ENCODE results near the gene PPFIA1.

PPFIA1 gene

GRCh38 chr11:70240337-70240736, 30.2 kb upstream of the PPFIA1 start:
- no peak overlapping the region for H3K9ac ChIP-seq (ENCODE audit: low read length)
- H3K4me1 ChIP-seq (ENCODE audit: control insufficient read depth, low read depth, low read length), result no peaks in the 10 kb centered on the region
- no peak overlapping the region for H3K4me3 ChIP-seq (ENCODE audit: low read length)
- no peaks in the 10 kb centered on the region for H3K9me3 ChIP-seq (ENCODE audit: control insufficient read depth, low read depth, low read length)
- H3K27me3 ChIP-seq (ENCODE audit: control insufficient read depth, insufficient read depth, low read length), result no peaks in the 10 kb centered on the region
- no peak overlapping the region for H3K27ac ChIP-seq (ENCODE audit: low read length)
- no peaks in the 10 kb centered on the region for H3K36me3 ChIP-seq (ENCODE audit: control insufficient read depth, low read depth, low read length)

DNA sequence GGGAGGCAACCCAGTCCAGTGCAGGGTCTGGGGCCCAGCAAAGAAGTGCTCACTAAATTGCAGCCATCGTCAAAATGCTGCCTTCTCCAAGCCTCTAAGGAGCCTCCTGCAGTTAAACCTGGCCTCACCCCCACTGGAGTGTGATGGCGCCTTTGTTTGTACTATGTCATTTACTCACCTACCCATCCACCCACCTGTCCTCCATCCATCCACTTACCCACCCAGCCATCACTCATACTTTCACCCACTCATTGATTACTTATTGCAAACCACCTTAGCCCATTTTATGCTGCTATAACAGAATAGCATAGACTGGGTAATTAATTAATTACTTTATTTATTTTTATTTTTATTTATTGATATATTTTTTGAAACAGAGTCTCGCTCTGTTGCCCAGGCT, 28.8 kb upstream of the PPFIA1 start:
- Histone ChIP-seq H3K4me1 (ENCODE audit: control insufficient read depth, low read depth, low read length) (no peaks in the 10 kb centered on the region), H3K9ac (ENCODE audit: low read length) (no peak overlapping the region), H3K27me3 (ENCODE audit: control insufficient read depth, insufficient read depth, low read length) (no peaks in the 10 kb centered on the region), H3K9me3 (ENCODE audit: control insufficient read depth, low read depth, low read length) (no peaks in the 10 kb centered on the region), H3K36me3 (ENCODE audit: control insufficient read depth, low read depth, low read length) (no peaks in the 10 kb centered on the region), H3K27ac (ENCODE audit: low read length) (no peak overlapping the region), H3K4me3 (ENCODE audit: low read length) (no peak overlapping the region)

DNA sequence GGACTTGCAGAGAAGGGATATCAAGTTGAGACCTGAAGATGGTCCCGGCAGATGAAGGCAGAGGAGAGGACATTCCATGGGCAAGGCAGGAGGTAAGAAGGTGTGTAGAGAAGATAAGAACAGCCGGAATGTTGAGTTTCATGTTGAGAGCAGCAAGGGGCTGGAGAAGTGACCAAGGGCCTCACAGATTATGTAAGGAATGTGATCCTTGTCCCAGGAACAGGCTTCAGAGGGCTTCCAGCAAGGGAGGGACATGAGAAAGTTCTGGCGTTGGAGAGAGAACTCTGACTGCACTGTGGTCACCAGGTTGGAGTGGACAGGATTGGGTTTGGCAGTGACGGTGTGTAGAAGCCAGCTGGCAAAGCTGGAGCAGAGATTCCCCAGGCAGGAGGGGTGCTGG, 27.6 kb upstream of the PPFIA1 start:
- H3K4me3 ChIP-seq (ENCODE audit: low read length), result no peak overlapping the region
- no peak overlapping the region for H3K9ac ChIP-seq (ENCODE audit: low read length)
- peaks cover 3% of the 10 kb centered on the region for H3K4me1 ChIP-seq (ENCODE audit: control insufficient read depth, low read depth, low read length)
- no peak overlapping the region for H3K27ac ChIP-seq (ENCODE audit: low read length)
- H3K9me3 ChIP-seq (ENCODE audit: control insufficient read depth, low read depth, low read length), result no peaks in the 10 kb centered on the region
- H3K36me3 ChIP-seq (ENCODE audit: control insufficient read depth, low read depth, low read length), result no peaks in the 10 kb centered on the region
- no peaks in the 10 kb centered on the region for H3K27me3 ChIP-seq (ENCODE audit: control insufficient read depth, insufficient read depth, low read length)

DNA sequence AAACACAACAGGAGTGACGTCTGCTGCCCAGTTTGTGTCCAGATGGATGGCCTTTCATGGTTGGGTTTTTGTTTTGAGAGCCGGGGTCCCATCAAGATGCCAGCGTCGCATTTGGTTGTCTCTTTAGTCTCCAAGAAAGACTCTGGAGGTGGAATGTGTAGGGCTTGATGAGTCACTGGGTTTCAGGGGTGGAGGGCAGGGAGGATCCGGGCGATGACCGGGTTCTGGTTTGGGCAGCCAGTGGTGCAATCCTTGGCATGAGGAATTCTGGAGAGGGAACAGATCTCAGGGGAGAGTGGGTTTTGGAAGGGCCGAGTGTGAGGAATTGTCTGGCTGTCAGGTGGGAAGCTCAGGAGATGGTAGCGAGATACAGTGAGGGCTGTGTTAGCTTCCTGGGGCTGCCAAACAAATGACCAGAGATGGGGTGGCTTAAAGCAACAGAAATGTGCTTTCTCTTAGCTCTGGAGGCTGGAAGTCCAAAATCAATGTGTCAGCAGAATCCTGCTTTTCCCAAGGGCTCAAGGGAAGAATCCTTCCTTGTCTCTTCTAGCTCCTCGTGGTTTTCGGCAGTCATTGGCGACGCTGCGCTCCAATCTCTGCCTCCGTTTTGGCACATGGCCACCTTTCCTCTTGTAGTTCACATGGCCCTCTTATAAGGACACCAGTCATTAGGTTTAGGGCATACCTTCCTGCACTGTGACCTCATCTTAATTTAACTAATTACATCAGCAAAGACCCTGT, 26.4 kb upstream of the PPFIA1 start:
- no peak overlapping the region for H3K4me3 ChIP-seq (ENCODE audit: low read length)
- H3K27ac ChIP-seq (ENCODE audit: low read length), result no peak overlapping the region
- H3K9me3 ChIP-seq (ENCODE audit: control insufficient read depth, low read depth, low read length), result no peaks in the 10 kb centered on the region
- no peak overlapping the region for H3K9ac ChIP-seq (ENCODE audit: low read length)
- H3K36me3 ChIP-seq (ENCODE audit: control insufficient read depth, low read depth, low read length), result no peaks in the 10 kb centered on the region
- no peaks in the 10 kb centered on the region for H3K27me3 ChIP-seq (ENCODE audit: control insufficient read depth, insufficient read depth, low read length)
- peaks cover 3% of the 10 kb centered on the region for H3K4me1 ChIP-seq (ENCODE audit: control insufficient read depth, low read depth, low read length)

DNA sequence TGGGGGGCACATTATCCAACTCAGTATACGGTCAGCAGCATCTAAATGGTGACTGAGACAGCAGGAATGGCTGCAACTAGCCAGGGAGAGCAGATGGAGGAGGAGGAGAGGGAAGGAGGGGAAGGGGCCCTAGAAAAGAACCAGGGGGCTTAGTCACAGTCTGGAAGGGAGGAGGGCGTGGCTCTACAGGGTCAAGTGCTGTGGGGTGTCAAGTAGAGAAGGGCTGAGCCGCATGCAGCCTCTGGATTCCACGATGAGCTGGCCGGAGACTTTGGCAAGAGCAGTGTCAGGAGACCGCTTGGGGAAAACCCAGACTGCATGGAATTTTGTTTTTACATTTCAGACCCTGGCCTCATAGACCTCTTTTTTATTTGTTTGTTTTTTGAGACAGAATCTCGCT, 25.8 kb upstream of the PPFIA1 start:
- Histone ChIP-seq H3K4me3 (ENCODE audit: low read length) (no peak overlapping the region), H3K27ac (ENCODE audit: low read length) (no peak overlapping the region), H3K9me3 (ENCODE audit: control insufficient read depth, low read depth, low read length) (no peaks in the 10 kb centered on the region), H3K4me1 (ENCODE audit: control insufficient read depth, low read depth, low read length) (peaks cover 3% of the 10 kb centered on the region), H3K9ac (ENCODE audit: low read length) (no peak overlapping the region), H3K27me3 (ENCODE audit: control insufficient read depth, insufficient read depth, low read length) (no peaks in the 10 kb centered on the region), H3K36me3 (ENCODE audit: control insufficient read depth, low read depth, low read length) (no peaks in the 10 kb centered on the region)

GRCh38 chr11:70246196-70246595, 24.3 kb upstream of the PPFIA1 start:
- H3K4me1 ChIP-seq (ENCODE audit: control insufficient read depth, low read depth, low read length), result peaks cover 3% of the 10 kb centered on the region
- no peaks in the 10 kb centered on the region for H3K36me3 ChIP-seq (ENCODE audit: control insufficient read depth, low read depth, low read length)
- H3K27ac ChIP-seq (ENCODE audit: low read length), result no peak overlapping the region
- no peak overlapping the region for H3K9ac ChIP-seq (ENCODE audit: low read length)
- no peak overlapping the region for H3K4me3 ChIP-seq (ENCODE audit: low read length)
- H3K9me3 ChIP-seq (ENCODE audit: control insufficient read depth, low read depth, low read length), result no peaks in the 10 kb centered on the region
- H3K27me3 ChIP-seq (ENCODE audit: control insufficient read depth, insufficient read depth, low read length), result no peaks in the 10 kb centered on the region

DNA sequence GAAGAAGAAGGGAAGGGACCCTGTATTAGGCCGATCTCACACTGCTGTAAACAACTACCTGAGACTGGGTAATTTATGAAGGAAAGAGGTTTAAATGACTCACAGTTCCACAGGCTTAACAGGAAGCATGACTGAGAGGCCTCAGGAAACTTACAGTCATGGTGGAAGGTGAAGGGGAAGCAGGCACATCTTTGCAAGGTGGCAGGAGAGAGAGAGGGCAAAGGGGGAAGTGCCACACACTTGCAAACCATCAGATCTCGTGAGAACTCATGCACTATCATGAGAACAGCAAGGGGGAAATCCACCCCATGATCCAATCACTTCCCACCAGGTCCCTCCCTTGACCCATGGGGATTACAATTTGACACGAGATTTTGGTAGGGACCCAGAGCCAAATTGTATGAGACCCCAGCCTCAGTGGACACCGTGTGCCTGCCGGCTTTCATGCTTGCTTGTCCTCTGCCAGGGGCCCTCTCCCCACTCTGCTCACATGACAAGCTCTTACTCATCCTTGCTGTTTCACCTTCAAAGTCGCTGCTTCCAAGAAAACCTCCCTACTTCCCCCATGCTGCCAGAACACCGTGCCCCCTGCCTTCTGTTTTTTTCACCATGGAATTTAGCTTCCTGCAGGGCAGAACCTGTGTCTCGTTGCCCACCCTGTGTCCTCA, 23.3 kb upstream of the PPFIA1 start:
- no peak overlapping the region for H3K4me3 ChIP-seq (ENCODE audit: low read length)
- H3K27ac ChIP-seq (ENCODE audit: low read length), result no peak overlapping the region
- no peaks in the 10 kb centered on the region for H3K36me3 ChIP-seq (ENCODE audit: control insufficient read depth, low read depth, low read length)
- H3K9me3 ChIP-seq (ENCODE audit: control insufficient read depth, low read depth, low read length), result no peaks in the 10 kb centered on the region
- H3K9ac ChIP-seq (ENCODE audit: low read length), result no peak overlapping the region
- H3K27me3 ChIP-seq (ENCODE audit: control insufficient read depth, insufficient read depth, low read length), result no peaks in the 10 kb centered on the region
- H3K4me1 ChIP-seq (ENCODE audit: control insufficient read depth, low read depth, low read length), result peaks cover 3% of the 10 kb centered on the region

- Histone ChIP-seq H3K27ac (ENCODE audit: low read length) (no peak overlapping the region), H3K27me3 (ENCODE audit: control insufficient read depth, insufficient read depth, low read length) (no peaks in the 10 kb centered on the region), H3K36me3 (ENCODE audit: control insufficient read depth, low read depth, low read length) (no peaks in the 10 kb centered on the region), H3K9ac (ENCODE audit: low read length) (no peak overlapping the region), H3K4me3 (ENCODE audit: low read length) (no peak overlapping the region), H3K9me3 (ENCODE audit: control insufficient read depth, low read depth, low read length) (no peaks in the 10 kb centered on the region), H3K4me1 (ENCODE audit: control insufficient read depth, low read depth, low read length) (peaks cover 3% of the 10 kb centered on the region)
Observed at GRCh38 chr11:70247710-70248072, 22.8 kb upstream of the PPFIA1 start.

GRCh38 chr11:70250876-70251658, 19.4 kb upstream of the PPFIA1 start:
- Histone ChIP-seq H3K4me1 (ENCODE audit: control insufficient read depth, low read depth, low read length) (peaks cover 3% of the 10 kb centered on the region), H3K4me3 (ENCODE audit: low read length) (no peak overlapping the region), H3K36me3 (ENCODE audit: control insufficient read depth, low read depth, low read length) (no peaks in the 10 kb centered on the region), H3K27me3 (ENCODE audit: control insufficient read depth, insufficient read depth, low read length) (no peaks in the 10 kb centered on the region), H3K27ac (ENCODE audit: low read length) (no peak overlapping the region), H3K9me3 (ENCODE audit: control insufficient read depth, low read depth, low read length) (no peaks in the 10 kb centered on the region), H3K9ac (ENCODE audit: low read length) (no peak overlapping the region)

- Histone ChIP-seq H3K9me3 (ENCODE audit: control insufficient read depth, low read depth, low read length) (no peaks in the 10 kb centered on the region), H3K27me3 (ENCODE audit: control insufficient read depth, insufficient read depth, low read length) (no peaks in the 10 kb centered on the region), H3K27ac (ENCODE audit: low read length) (no peak overlapping the region), H3K36me3 (ENCODE audit: control insufficient read depth, low read depth, low read length) (no peaks in the 10 kb centered on the region), H3K9ac (ENCODE audit: low read length) (no peak overlapping the region), H3K4me3 (ENCODE audit: low read length) (no peak overlapping the region), H3K4me1 (ENCODE audit: control insufficient read depth, low read depth, low read length) (peaks cover 3% of the 10 kb centered on the region)
Observed at GRCh38 chr11:70251659-70252321, 18.7 kb upstream of the PPFIA1 start.

- no peak overlapping the region for H3K9ac ChIP-seq (ENCODE audit: low read length)
- H3K4me1 ChIP-seq (ENCODE audit: control insufficient read depth, low read depth, low read length), result no peaks in the 10 kb centered on the region
- no peak overlapping the region for H3K27ac ChIP-seq (ENCODE audit: low read length)
- H3K36me3 ChIP-seq (ENCODE audit: control insufficient read depth, low read depth, low read length), result no peaks in the 10 kb centered on the region
- no peak overlapping the region for H3K4me3 ChIP-seq (ENCODE audit: low read length)
- no peaks in the 10 kb centered on the region for H3K27me3 ChIP-seq (ENCODE audit: control insufficient read depth, insufficient read depth, low read length)
- H3K9me3 ChIP-seq (ENCODE audit: control insufficient read depth, low read depth, low read length), result no peaks in the 10 kb centered on the region
Observed at GRCh38 chr11:70252844-70253243, 17.6 kb upstream of the PPFIA1 start.
